ENCODE results near the gene IGF2R.

DNA sequence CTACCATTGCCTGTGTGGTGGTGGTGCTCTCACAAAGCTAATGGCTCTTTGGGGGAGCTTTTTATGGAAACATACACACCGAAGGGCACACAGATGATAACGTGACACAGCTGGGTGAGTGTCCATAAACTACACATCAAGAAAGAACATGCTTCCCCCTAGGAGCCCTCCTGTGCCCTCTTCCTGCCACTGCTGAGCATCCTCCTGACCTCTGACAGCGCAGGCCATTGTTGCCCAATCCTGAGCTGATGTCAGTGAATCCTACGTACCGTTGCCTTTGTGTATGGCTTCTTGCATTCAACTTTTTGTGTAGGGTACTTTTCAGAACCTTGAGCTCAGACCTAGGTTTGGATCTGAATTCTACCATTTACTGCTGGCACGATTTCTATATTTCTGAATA is 86.9 kb downstream of the IGF2R start:
- TF ChIP-seq, protein P1, sequence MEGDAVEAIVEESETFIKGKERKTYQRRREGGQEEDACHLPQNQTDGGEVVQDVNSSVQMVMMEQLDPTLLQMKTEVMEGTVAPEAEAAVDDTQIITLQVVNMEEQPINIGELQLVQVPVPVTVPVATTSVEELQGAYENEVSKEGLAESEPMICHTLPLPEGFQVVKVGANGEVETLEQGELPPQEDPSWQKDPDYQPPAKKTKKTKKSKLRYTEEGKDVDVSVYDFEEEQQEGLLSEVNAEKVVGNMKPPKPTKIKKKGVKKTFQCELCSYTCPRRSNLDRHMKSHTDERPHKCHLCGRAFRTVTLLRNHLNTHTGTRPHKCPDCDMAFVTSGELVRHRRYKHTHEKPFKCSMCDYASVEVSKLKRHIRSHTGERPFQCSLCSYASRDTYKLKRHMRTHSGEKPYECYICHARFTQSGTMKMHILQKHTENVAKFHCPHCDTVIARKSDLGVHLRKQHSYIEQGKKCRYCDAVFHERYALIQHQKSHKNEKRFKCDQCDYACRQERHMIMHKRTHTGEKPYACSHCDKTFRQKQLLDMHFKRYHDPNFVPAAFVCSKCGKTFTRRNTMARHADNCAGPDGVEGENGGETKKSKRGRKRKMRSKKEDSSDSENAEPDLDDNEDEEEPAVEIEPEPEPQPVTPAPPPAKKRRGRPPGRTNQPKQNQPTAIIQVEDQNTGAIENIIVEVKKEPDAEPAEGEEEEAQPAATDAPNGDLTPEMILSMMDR (IDR thresholded peaks at IDR 0.05; ENCODE audit: borderline replicate concordance, extremely low read depth, low read length, poor library complexity, severe bottlenecking): no peak
- no peak for TF ChIP-seq EZH2 (IDR thresholded peaks at IDR 0.05; ENCODE audit: borderline replicate concordance, low read depth, low read length, severe bottlenecking)
